NCI-H146 treated with DMSO at 0.1 percent for 48 hours (cell line): ENCODE measurements around the gene FOXL2NB.

Source experiments
- DNase-seq: peaks from one replicate; lab custom pipeline; 2025; ENCODE audit not compliant: unreplicated experiment; lab: John Stamatoyannopoulos, UW

FOXL2NB gene

GRCh38 chr3:138944929-138945708 lies 1.9 kb upstream of the FOXL2NB start:
- no peak for DNase-seq

- peak; percentile 46 for DNase-seq
These were observed 1.0 kb upstream of the FOXL2NB start for GRCh38 chr3:138945709-138946662.

- DNase-seq = no peak
These were observed 591 bp downstream of the FOXL2NB start for GRCh38 chr3:138947495-138948121.

- no peak for DNase-seq
These were observed 1.5 kb downstream of the FOXL2NB start for GRCh38 chr3:138948371-138949001.

GRCh38 chr3:138949002-138949418 lies 2.0 kb downstream of the FOXL2NB start:
- DNase-seq = no peak

- DNase-seq = no peak
These were observed 2.5 kb downstream of the FOXL2NB start for GRCh38 chr3:138949445-138950005.

- no peak for DNase-seq
These were observed 3.1 kb downstream of the FOXL2NB start for GRCh38 chr3:138950006-138950644.

GRCh38 chr3:138950701-138951100 lies 3.7 kb downstream of the FOXL2NB start:
- DNase-seq = no peak

GRCh38 chr3:138960417-138960852 lies 13.4 kb downstream of the FOXL2NB start:
- no peak for DNase-seq

- DNase-seq = no peak
These were observed 16.0 kb downstream of the FOXL2NB start for GRCh38 chr3:138962854-138963560.

- DNase-seq = no peak
These were observed 17.2 kb downstream of the FOXL2NB start for GRCh38 chr3:138964264-138964663.

GRCh38 chr3:138964923-138965322 lies 17.9 kb downstream of the FOXL2NB start:
- DNase-seq = no peak

- no peak for DNase-seq
These were observed 24.8 kb downstream of the FOXL2NB start for GRCh38 chr3:138971766-138972320.

- no peak for DNase-seq
These were observed 25.9 kb downstream of the FOXL2NB start for GRCh38 chr3:138972941-138973340.

GRCh38 chr3:138974462-138974861 lies 27.4 kb downstream of the FOXL2NB start:
- no peak for DNase-seq

GRCh38 chr3:138975351-138975750 lies 28.3 kb downstream of the FOXL2NB start:
- DNase-seq = no peak

- DNase-seq = no peak
These were observed 29.0 kb downstream of the FOXL2NB start for GRCh38 chr3:138976047-138976446.

GRCh38 chr3:138984816-138985215 lies 37.8 kb downstream of the FOXL2NB start:
- no peak for DNase-seq

GRCh38 chr3:138985932-138986331 lies 38.9 kb downstream of the FOXL2NB start:
- no peak for DNase-seq
